GM18526 (cell line): Measurements from ENCODE around the gene NF1.

Source experiments
- POLR2A ChIP-seq: IDR thresholded peaks from 3 replicates; pipeline ENCODE4 v1.6.1; 2011; ENCODE audit not compliant: insufficient read length; ENCODE audit errors: extremely low read depth

The NF1 gene

GRCh38 chr17:31401456-31402254, 306.9 kb downstream of the NF1 start:
- no peak for TF ChIP-seq POLR2A

- no peak for TF ChIP-seq POLR2A
Observed at GRCh38 chr17:31404028-31404949, 309.5 kb downstream of the NF1 start.

- no peak for TF ChIP-seq POLR2A
Observed at GRCh38 chr17:31405890-31406371, 311.2 kb downstream of the NF1 start.

- TF ChIP-seq POLR2A: no peak
Observed at GRCh38 chr17:31408586-31408985, 313.8 kb downstream of the NF1 start.

GRCh38 chr17:31411707-31412285, 317.0 kb downstream of the NF1 start:
- no peak for TF ChIP-seq POLR2A

GRCh38 chr17:31412511-31412910, 317.7 kb downstream of the NF1 start:
- TF ChIP-seq POLR2A: no peak

GRCh38 chr17:31413081-31413799, 318.5 kb downstream of the NF1 start:
- no peak for TF ChIP-seq POLR2A

- TF ChIP-seq POLR2A: no peak
Observed at GRCh38 chr17:31413874-31414549, 319.2 kb downstream of the NF1 start.

- no peak for TF ChIP-seq POLR2A
Observed at GRCh38 chr17:31414550-31414918, 319.8 kb downstream of the NF1 start.

- TF ChIP-seq POLR2A: no peak
Observed at GRCh38 chr17:31415004-31415454, 320.3 kb downstream of the NF1 start.

- no peak for TF ChIP-seq POLR2A
Observed at GRCh38 chr17:31415640-31416502, 321.1 kb downstream of the NF1 start.

- TF ChIP-seq POLR2A: no peak
Observed at GRCh38 chr17:31416503-31416923, 321.7 kb downstream of the NF1 start.

GRCh38 chr17:31417051-31417792, 322.4 kb downstream of the NF1 start:
- no peak for TF ChIP-seq POLR2A

- TF ChIP-seq POLR2A: no peak
Observed at GRCh38 chr17:31418773-31419350, 324.1 kb downstream of the NF1 start.
